Hepatocyte (in vitro differentiated cells): ENCODE data around the gene SRRM4.

Experiments
- CTCF ChIP-seq: fragments of 200-600 bp; sonication (generic); IDR thresholded peaks from 2 replicates; pipeline ENCODE4 v1.5.1; 2016; ENCODE audit warnings: antibody characterized with exemption, mild to moderate bottlenecking; ENCODE audit not compliant: poor library complexity
- EZH2 ChIP-seq: fragments of 200-600 bp; sonication (generic); IDR thresholded peaks from 2 replicates; pipeline ENCODE4 v1.6.1; 2016; ENCODE audit warnings: antibody characterized with exemption, mild to moderate bottlenecking, borderline replicate concordance

- TF ChIP-seq EZH2: no peak
- no peak for TF ChIP-seq CTCF
Observed at GRCh38 chr12:119102274-119102673, 120.9 kb downstream of the SRRM4 start.
